HG03108 (cell line): ENCODE results near the gene PCDHB9.
"Not testable (repeated sequence)": the region's sequence is repeated elsewhere in the genome, so short reads cannot be mapped to it uniquely, and the experiment has no call there.

Experiments
- ATAC-seq: cut with Tn5 transposase; IDR thresholded peaks from one replicate; pipeline ENCODE4 v1.9.1; 2021; ENCODE audit warnings: moderate library complexity; ENCODE audit not compliant: unreplicated experiment

Gene PCDHB9

GRCh38 chr5:141186897-141187512 is at the start of gene PCDHB9:
Gene PCDHB9 (plus strand): TSS chr5:141187161. CDS start chr5:141187319, 158 bp downstream.
- ATAC-seq, result no peak

GRCh38 chr5:141137346-141137745 is 49.6 kb upstream of the PCDHB9 start:
- not testable (repeated sequence) for ATAC-seq

- ATAC-seq, result no peak
These were observed 37.1 kb upstream of the PCDHB9 start, which contains the start of gene PCDHB6 for GRCh38 chr5:141149812-141150211. Gene PCDHB6 (plus strand): TSS chr5:141150057. CDS start chr5:141150258, 201 bp downstream.

GRCh38 chr5:141150224-141150992 is 36.6 kb upstream of the PCDHB9 start:
- no peak for ATAC-seq

GRCh38 chr5:141150993-141151325 is 36.0 kb upstream of the PCDHB9 start:
- no peak for ATAC-seq

GRCh38 chr5:141151632-141152031 is 35.3 kb upstream of the PCDHB9 start:
- ATAC-seq, result not testable (repeated sequence)

- ATAC-seq, result not testable (repeated sequence)
These were observed 34.9 kb upstream of the PCDHB9 start for GRCh38 chr5:141152096-141152495.

GRCh38 chr5:141155540-141156374 is 31.2 kb upstream of the PCDHB9 start:
- no peak for ATAC-seq

GRCh38 chr5:141157356-141157755 is 29.6 kb upstream of the PCDHB9 start:
- not testable (repeated sequence) for ATAC-seq

GRCh38 chr5:141157901-141158300 is 29.1 kb upstream of the PCDHB9 start:
- ATAC-seq, result not testable (repeated sequence)

GRCh38 chr5:141172381-141173204 is 14.4 kb upstream of the PCDHB9 start, which contains the start of gene PCDHB7:
Gene PCDHB7 (plus strand): TSS chr5:141172644. CDS start chr5:141172836, 192 bp downstream.
- ATAC-seq, result no peak

GRCh38 chr5:141174291-141175104 is 12.5 kb upstream of the PCDHB9 start:
- ATAC-seq, result not testable (repeated sequence)

GRCh38 chr5:141175933-141176332 is 11.0 kb upstream of the PCDHB9 start:
- no peak for ATAC-seq

- ATAC-seq, result not testable (repeated sequence)
These were observed 9.3 kb upstream of the PCDHB9 start, which contains the start of gene PCDHB8 for GRCh38 chr5:141177577-141178191. Gene PCDHB8 (plus strand): TSS chr5:141177790. CDS start chr5:141178035, 245 bp downstream.

GRCh38 chr5:141179371-141179770 is 7.6 kb upstream of the PCDHB9 start:
- ATAC-seq, result not testable (repeated sequence)

GRCh38 chr5:141179876-141180275 is 7.1 kb upstream of the PCDHB9 start:
- not testable (repeated sequence) for ATAC-seq

- no peak for ATAC-seq
These were observed 6.6 kb upstream of the PCDHB9 start for GRCh38 chr5:141180313-141180712.

- ATAC-seq, result no peak
These were observed 4.7 kb upstream of the PCDHB9 start, which contains the start of gene PCDHB16 for GRCh38 chr5:141182248-141182647. Gene PCDHB16 (plus strand): TSS chr5:141182387. CDS start chr5:141182560, 173 bp downstream.
